A549 (cell line): ENCODE measurements around the gene FAM53C.

Experiments
- CHD4 ChIP-seq: fragments of 200-600 bp; sonication (generic); IDR thresholded peaks from 2 replicates; pipeline ENCODE4 v1.6.1; 2016; ENCODE audit warnings: antibody characterized with exemption, mild to moderate bottlenecking, borderline replicate concordance
- CTCF ChIP-seq: fragments of >200 bp; sonication (Bioruptor Twin); formaldehyde crosslinking; IDR thresholded peaks from 3 replicates; pipeline ENCODE4 v1.5.1; 2016
- PHF8 ChIP-seq: fragments of 200-600 bp; sonication (generic); IDR thresholded peaks from 2 replicates; pipeline ENCODE4 v1.6.1; 2016; ENCODE audit warnings: low read depth, mild to moderate bottlenecking, antibody characterized with exemption, moderate library complexity, borderline replicate concordance
- POLR2AphosphoS2 ChIP-seq: conservative IDR thresholded peaks from 2 replicates; pipeline ENCODE4 v1.6.1; 2012; ENCODE audit warnings: low read length, improper control_type of control experiment, inconsistent platforms
- RAD21 ChIP-seq, 2 experiments: fragments of >200 bp in 1 of 2; sonication (Bioruptor Twin) in 1 of 2; formaldehyde crosslinking in 1 of 2; IDR thresholded peaks in 1 of 2; conservative IDR thresholded peaks in 1 of 2; 2 replicates in 1 of 2; 3 replicates in 1 of 2; pipeline ENCODE4 v1.6.1; 2012 to 2018; ENCODE audit warnings: inconsistent platforms in 1 of 2
- USF2 ChIP-seq: fragments of 450-650 bp; IDR thresholded peaks from 2 replicates; pipeline ENCODE4 v1.6.1; 2014; ENCODE audit warnings: antibody characterized with exemption
- ZFP36 ChIP-seq: fragments of 450-650 bp; IDR thresholded peaks from 2 replicates; pipeline ENCODE4 v1.6.1; 2014; ENCODE audit warnings: borderline replicate concordance; ENCODE audit not compliant: partially characterized antibody

GRCh38 chr5:138385660-138386059 is 47.6 kb downstream of the FAM53C start:
- TF ChIP-seq PHF8: no peak
- no peak for TF ChIP-seq POLR2AphosphoS2
- TF ChIP-seq USF2: no peak
- TF ChIP-seq CTCF: no peak
- no peak for TF ChIP-seq CHD4
- TF ChIP-seq RAD21 (conservative IDR thresholded peaks at IDR 0.05 in 1 of 2, IDR thresholded peaks at IDR 0.05 in 1 of 2): no peak
- TF ChIP-seq ZFP36: no peak
